Transverse colon (tissue), 4 donors: ENCODE results near the gene RAI1. TPM values are rescaled to one million over a fixed set of nuclear protein-coding genes. Genes with fewer than 3 reads are reported as not detected.

ENCODE experiments used
- DNase-seq: peaks from one replicate; pipeline ENCODE4 v3.0.0-alpha.2; 2019
- H3K27ac ChIP-seq, 4 donors: fragments of 200-600 bp; sonication (generic); 2 replicates each; pipeline ENCODE4 v1.5.1; 2016 to 2018; ENCODE audit warnings: inconsistent platforms in 4 of 4
- H3K27me3 ChIP-seq: fragments of 200-600 bp; sonication (generic); 2 replicates; pipeline ENCODE4 v1.5.1; 2017; ENCODE audit warnings: inconsistent platforms
- H3K36me3 ChIP-seq, 4 donors: fragments of 200-600 bp; sonication (generic); 2 replicates each; pipeline ENCODE4 v1.5.1; 2017 to 2019; ENCODE audit warnings: inconsistent platforms in 4 of 4
- H3K4me1 ChIP-seq, 4 donors: fragments of 200-600 bp; sonication (generic); 2 replicates each; pipeline ENCODE4 v1.5.1; 2017 to 2020; ENCODE audit warnings: inconsistent platforms in 4 of 4
- H3K4me3 ChIP-seq, 4 donors: fragments of 200-600 bp; sonication (generic); 1 replicate in 1 of 4; 2 replicates in 3 of 4; pipeline versions ENCODE4 v1.5.1 to v1.6.1; 2017 to 2019; ENCODE audit warnings: inconsistent platforms in 4 of 4
- H3K9me3 ChIP-seq, 2 donors: fragments of 200-600 bp; sonication (generic); 2 replicates each; pipeline ENCODE4 v1.5.1; 2017 to 2019; ENCODE audit warnings: inconsistent platforms in 2 of 2
- CTCF ChIP-seq, 5 experiments: fragments of 200-600 bp in 3 of 5; fragments of 450-650 bp in 2 of 5; sonication (generic) in 3 of 5; IDR thresholded peaks; 1 replicate in 2 of 5; 2 replicates in 3 of 5; pipeline ENCODE4 v1.5.1; 2016 to 2017; ENCODE audit warnings: antibody characterized with exemption in 5 of 5, inconsistent platforms in 3 of 5, mild to moderate bottlenecking in 2 of 5, moderate library complexity in 1 of 5
- EP300 ChIP-seq: sonication (generic); formaldehyde crosslinking; IDR thresholded peaks from one replicate; pipeline ENCODE4 v1.6.1; 2017; ENCODE audit warnings: antibody characterized with exemption, low read depth
- POLR2A ChIP-seq: fragments of 450-650 bp; IDR thresholded peaks from one replicate; pipeline ENCODE4 v1.6.1; 2016; ENCODE audit warnings: antibody characterized with exemption, mild to moderate bottlenecking, moderate library complexity
- POLR2AphosphoS5 ChIP-seq, 3 donors: sonication (generic); formaldehyde crosslinking; IDR thresholded peaks; one replicate each; pipeline ENCODE4 v1.6.1; 2016; ENCODE audit warnings: antibody characterized with exemption in 3 of 3
- WGBS, 2 donors: methylation state at CpG; one replicate each; pipeline ENCODE4 v1.1.5; 2018; ENCODE audit warnings: low coverage in 1 of 2; 5-methylcytosine and 5-hydroxymethylcytosine counted together
- in situ Hi-C, 4 donors: fragments of 200-750 bp; cut with MboI; loops; one replicate each; pipeline versions ENCODE4 v1.15.0 to v1.15.1; 2017; ENCODE audit warnings: low sequenced_read_pairs in 3 of 4, low pct_ligation_motif_present in 1 of 4, low pct_unique_long_range_greater_than_20kb in 1 of 4
- intact Hi-C: fragments of 100-400 bp; cut with DNase I; formaldehyde crosslinking; loops from one replicate; pipeline ENCODE4 v1.15.1; 2023; ENCODE audit warnings: low total_unique reads
- total RNA-seq, 4 donors: library from RNA; depleted of rRNA; stranded (reverse); fragments of >200 nt; gene quantifications; one replicate each; pipeline ENCODE4 v1.1.0, GENCODE V29; 2016

Gene RAI1
- total RNA-seq, 4 donors from 2014 or later, result 14.1 to 163 (median 34.6) TPM

DNA sequence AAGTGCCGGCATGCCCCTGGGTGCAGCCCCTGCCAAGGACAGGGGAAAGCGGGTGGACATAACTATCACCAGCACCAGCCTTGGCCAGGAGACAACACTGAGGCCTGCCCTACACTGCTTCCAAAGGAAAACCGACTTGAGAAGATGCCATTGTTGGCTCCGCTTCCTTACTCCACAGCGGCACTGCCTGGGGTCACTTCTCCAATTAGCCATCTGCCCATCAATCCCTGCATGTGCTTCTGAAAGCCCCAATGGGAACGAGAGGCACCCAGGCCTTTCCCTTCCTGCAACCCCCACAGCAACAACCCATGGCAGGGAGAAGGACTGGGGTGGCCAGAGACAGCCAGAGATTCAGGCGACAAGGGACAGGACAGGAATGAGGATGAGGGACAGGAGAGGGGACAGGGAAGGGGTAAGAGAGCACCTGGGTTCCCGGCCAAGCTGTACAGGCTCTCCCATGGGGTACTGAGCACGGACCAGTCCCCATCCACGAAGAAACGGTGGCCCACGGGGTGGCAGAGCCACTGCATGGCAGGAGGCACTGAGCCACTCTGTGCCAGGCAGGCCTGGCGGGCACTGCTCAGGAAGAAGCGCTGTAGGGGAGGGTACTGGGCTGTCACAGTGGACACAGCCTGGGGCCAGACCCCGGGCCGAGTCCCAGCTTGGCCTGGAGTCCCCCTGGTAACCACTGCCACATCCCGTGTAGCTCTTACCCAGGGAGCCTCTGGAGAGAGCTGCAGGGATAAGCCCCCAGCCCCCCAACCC, 134.4 kb downstream of the RAI1 start:
- Histone ChIP-seq H3K27ac (peak overlapping the region in 1 of 4 donors; percentile 9), H3K36me3 (peaks cover 0 to 36% (median 7%) of the 10 kb centered on the region in 4 donors), H3K27me3 (no peaks in the 10 kb centered on the region), H3K4me3 (no peak overlapping the region), H3K9me3 (no peaks in the 10 kb centered on the region), H3K4me1 (peaks cover 13 to 49% (median 35%) of the 10 kb centered on the region in 4 donors)
- 87 to 90% methylated on average over 2 to 16 of the region's 17 CpGs for WGBS, 2 donors
- intact Hi-C loops (loop anchor here (10.0 kb wide), 1 partner anchor 109 kb away; no protein-coding TSS in a partner anchor), in situ Hi-C loops (loop anchor here in 1 of 4 donors (5.0 kb wide), 1 partner anchor 42 kb away; no protein-coding TSS in a partner anchor)
- DNase-seq, result no peak
- TF ChIP-seq CTCF (IDR thresholded peaks at IDR 0.05) (no peak), EP300 (no peak), POLR2A (no peak)

GRCh38 chr17:17816240-17816814, 135.1 kb downstream of the RAI1 start:
- no peak for DNase-seq
- H3K27ac ChIP-seq, result no peak overlapping the region
- H3K36me3 ChIP-seq, result peaks cover 0 to 36% (median 7%) of the 10 kb centered on the region in 4 donors
- TF ChIP-seq POLR2A (no peak), EP300 (no peak), CTCF (IDR thresholded peaks at IDR 0.05) (no peak), POLR2AphosphoS5 (IDR thresholded peaks at IDR 0.05) (no peak)
- H3K9me3 ChIP-seq, result no peaks in the 10 kb centered on the region
- no peaks in the 10 kb centered on the region for H3K27me3 ChIP-seq
- H3K4me3 ChIP-seq, result no peak overlapping the region
- H3K4me1 ChIP-seq, result peaks cover 10 to 52% (median 39%) of the 10 kb centered on the region in 4 donors
- intact Hi-C loops (loop anchor here (10.0 kb wide), 1 partner anchor 108 kb away; no protein-coding TSS in a partner anchor), in situ Hi-C loops (loop anchor here in 1 of 4 donors (5.0 kb wide), 1 partner anchor 41 kb away; no protein-coding TSS in a partner anchor)
- 93% methylated on average over 11 of the region's 22 CpGs; no CpG with 5 or more reads in 1 of the 2 donors for WGBS, 2 donors

GRCh38 chr17:17816831-17817551, 135.7 kb downstream of the RAI1 start:
- DNase-seq, result no peak
- H3K36me3 ChIP-seq, result peaks cover 0 to 36% (median 7%) of the 10 kb centered on the region in 4 donors
- in situ Hi-C loops (loop anchor here in 1 of 4 donors (5.0 kb wide), 1 partner anchor 40 kb away; no protein-coding TSS in a partner anchor), intact Hi-C loops (loop anchor here (10.0 kb wide), 1 partner anchor 108 kb away; no protein-coding TSS in a partner anchor)
- peak overlapping the region in 2 of 4 donors; percentile 57 to 98 for H3K27ac ChIP-seq
- peaks cover 10 to 52% (median 44%) of the 10 kb centered on the region in 4 donors for H3K4me1 ChIP-seq
- 94% methylated on average over 24 of the region's 24 CpGs; no CpG with 5 or more reads in 1 of the 2 donors for WGBS, 2 donors
- no peaks in the 10 kb centered on the region for H3K9me3 ChIP-seq
- no peak overlapping the region for H3K4me3 ChIP-seq
- no peaks in the 10 kb centered on the region for H3K27me3 ChIP-seq
- TF ChIP-seq POLR2A (no peak), CTCF (IDR thresholded peaks at IDR 0.05) (no peak), EP300 (no peak)
